Liver (tissue), 9 donors: ENCODE results near the gene RGS3. TPM values are rescaled to one million over a fixed set of nuclear protein-coding genes. Genes with fewer than 3 reads are reported as not detected.

Experiments
- DNase-seq: peaks from one replicate; pipeline ENCODE4 v3.0.0-alpha.2; 2017; ENCODE audit warnings: low spot score
- H3K27ac ChIP-seq, 2 donors: one replicate each; pipeline ENCODE4 v1.7.0; 2013; ENCODE audit warnings: inconsistent platforms in 2 of 2, low read length in 2 of 2, control low read depth in 1 of 2, low read depth in 1 of 2, mild to moderate bottlenecking in 1 of 2
- H3K27me3 ChIP-seq, 4 donors: one replicate each; pipeline versions ENCODE4 v1.6.1 to v1.7.0; 2013; ENCODE audit warnings: low read length in 3 of 4, inconsistent platforms in 1 of 4, mild to moderate bottlenecking in 1 of 4, moderate library complexity in 1 of 4; ENCODE audit not compliant: control insufficient read depth in 4 of 4, insufficient read depth in 4 of 4
- H3K36me3 ChIP-seq, 4 donors: one replicate each; pipeline versions ENCODE4 v1.6.1 to v1.7.0; 2013; ENCODE audit warnings: low read length in 3 of 4, mild to moderate bottlenecking in 3 of 4, low read depth in 1 of 4, moderate library complexity in 1 of 4; ENCODE audit not compliant: control insufficient read depth in 4 of 4, insufficient read depth in 3 of 4
- H3K4me1 ChIP-seq, 4 donors: one replicate each; pipeline versions ENCODE4 v1.6.1 to v1.7.0; 2013; ENCODE audit warnings: low read length in 3 of 4, mild to moderate bottlenecking in 3 of 4, moderate library complexity in 1 of 4; ENCODE audit not compliant: control insufficient read depth in 4 of 4, insufficient read depth in 4 of 4
- H3K4me3 ChIP-seq, 3 donors: one replicate each; pipeline versions ENCODE4 v1.6.1 to v1.7.0; 2013; ENCODE audit warnings: low read length in 3 of 3, control low read depth in 1 of 3, low read depth in 1 of 3, mild to moderate bottlenecking in 1 of 3
- H3K9ac ChIP-seq, 2 donors: one replicate each; pipeline ENCODE4 v1.7.0; 2013; ENCODE audit warnings: low read length in 2 of 2, mild to moderate bottlenecking in 2 of 2, moderate library complexity in 2 of 2, control low read depth in 1 of 2, low read depth in 1 of 2
- H3K9me3 ChIP-seq, 4 donors: one replicate each; pipeline versions ENCODE4 v1.6.1 to v1.7.0; 2013; ENCODE audit warnings: low read length in 3 of 4; ENCODE audit not compliant: control insufficient read depth in 4 of 4
- EGR1 ChIP-seq, 2 donors: IDR thresholded peaks; 2 replicates each; pipeline ENCODE4 v1.6.1; 2016 to 2018; ENCODE audit warnings: antibody characterized with exemption in 2 of 2, low read depth in 2 of 2
- FOXA1 ChIP-seq: IDR thresholded peaks from 2 replicates; pipeline ENCODE4 v1.6.1; 2016; ENCODE audit warnings: antibody characterized with exemption
- FOXA2 ChIP-seq: IDR thresholded peaks from 2 replicates; pipeline ENCODE4 v1.6.1; 2016; ENCODE audit warnings: antibody characterized with exemption
- GABPA ChIP-seq, 2 donors: IDR thresholded peaks in 1 of 2; conservative IDR thresholded peaks in 1 of 2; 2 replicates each; pipeline ENCODE4 v1.6.1; 2016; ENCODE audit warnings: antibody characterized with exemption in 2 of 2, mild to moderate bottlenecking in 1 of 2, moderate library complexity in 1 of 2
- HNF4A ChIP-seq, 2 donors: conservative IDR thresholded peaks; 2 replicates each; pipeline ENCODE4 v1.6.1; 2016; ENCODE audit warnings: antibody characterized with exemption in 2 of 2, mild to moderate bottlenecking in 2 of 2
- HNF4G ChIP-seq: IDR thresholded peaks from 2 replicates; pipeline ENCODE4 v1.6.1; 2016; ENCODE audit warnings: antibody characterized with exemption
- JUND ChIP-seq, 2 donors: IDR thresholded peaks; 2 replicates each; pipeline ENCODE4 v1.6.1; 2016; ENCODE audit warnings: antibody characterized with exemption in 2 of 2
- NR2F2 ChIP-seq: IDR thresholded peaks from 2 replicates; pipeline ENCODE4 v1.6.1; 2016; ENCODE audit warnings: antibody characterized with exemption
- RAD21 ChIP-seq, 2 donors: IDR thresholded peaks; 2 replicates each; pipeline ENCODE4 v1.6.1; 2016; ENCODE audit warnings: antibody characterized with exemption in 2 of 2, mild to moderate bottlenecking in 2 of 2
- RXRA ChIP-seq, 2 donors: IDR thresholded peaks; 2 replicates each; pipeline ENCODE4 v1.6.1; 2017 to 2018; ENCODE audit warnings: antibody characterized with exemption in 2 of 2, mild to moderate bottlenecking in 1 of 2
- TAF1 ChIP-seq: conservative IDR thresholded peaks from 2 replicates; pipeline ENCODE4 v1.6.1; 2016; ENCODE audit warnings: antibody characterized with exemption, mild to moderate bottlenecking
- YY1 ChIP-seq: IDR thresholded peaks from 2 replicates; pipeline ENCODE4 v1.6.1; 2016; ENCODE audit warnings: antibody characterized with exemption, mild to moderate bottlenecking
- WGBS: extraction: QIAGEN DNeasy Blood & Tissue Kit; methylation state at CpG from one replicate; pipeline ENCODE4 v1.1.7; 2013; 5-methylcytosine and 5-hydroxymethylcytosine counted together
- polyA plus RNA-seq, 2 donors: library from polyadenylated mRNA; stranded (reverse) in 1 of 2; unstranded in 1 of 2; fragments of 200-250 nt in 1 of 2; fragments of >200 nt in 1 of 2; fragmentation: Nextera tagmentation in 1 of 2; extraction: Ambion mirVana in 1 of 2; gene quantifications; one replicate each; pipeline versions ENCODE4 v1.2.1 to v1.2.3, GENCODE V29; 2013 to 2015
- total RNA-seq, 2 donors: library from RNA; depleted of rRNA; stranded (reverse); fragments of >200 nt; gene quantifications; one replicate each; pipeline ENCODE4 v1.2.3, GENCODE V29; 2014
- TF ChIP-seq, protein P1 (sequence below): IDR thresholded peaks from 2 replicates; pipeline ENCODE4 v1.6.1; 2016; ENCODE audit warnings: antibody characterized with exemption
- TF ChIP-seq, protein P2 (sequence below): IDR thresholded peaks from 2 replicates; pipeline ENCODE4 v1.6.1; 2016; ENCODE audit warnings: antibody characterized with exemption, mild to moderate bottlenecking
- TF ChIP-seq, protein P3 (sequence below): fragments of 150-350 bp; IDR thresholded peaks from 2 replicates; pipeline ENCODE4 v1.5.1; 2017; ENCODE audit warnings: improper control_type of control experiment, low read depth, low read length; ENCODE audit not compliant: missing input control
- TF ChIP-seq, protein P4 (sequence below): IDR thresholded peaks from 2 replicates; pipeline ENCODE4 v1.6.1; 2016; ENCODE audit warnings: antibody characterized with exemption
- TF ChIP-seq, protein P5 (sequence below): IDR thresholded peaks from 2 replicates; pipeline ENCODE4 v1.6.1; 2016; ENCODE audit warnings: antibody characterized with exemption
- donor health status: healthy.
- donor health status: healthy.
- donor health status: healthy.
- donor health status: healthy.
- donor health status: healthy.

Gene RGS3
- total and polyA plus RNA-seq, 4 donors, result 13.0 to 65.0 (median 28.3) TPM

DNA sequence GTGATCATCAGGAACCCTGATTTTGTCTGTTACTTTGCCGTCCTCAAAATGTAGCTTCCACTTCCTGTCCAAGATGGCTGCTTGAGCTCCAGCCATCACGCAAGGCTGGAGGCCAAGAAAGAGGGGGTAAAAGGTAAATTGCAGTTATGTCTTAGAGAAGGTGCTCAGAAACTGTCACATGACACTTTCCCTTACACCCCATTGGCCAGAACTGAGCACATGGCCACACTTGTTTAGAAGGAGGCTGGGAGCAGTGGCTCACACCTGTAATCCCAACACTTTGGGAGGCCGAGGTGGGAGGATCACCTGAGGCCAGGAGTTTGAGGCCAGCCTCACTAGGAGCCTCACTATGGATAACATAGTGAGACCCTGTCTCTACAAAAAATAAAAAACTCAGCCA, 140.9 kb downstream of the RGS3 start (continued):
- TF ChIP-seq, protein P1, sequence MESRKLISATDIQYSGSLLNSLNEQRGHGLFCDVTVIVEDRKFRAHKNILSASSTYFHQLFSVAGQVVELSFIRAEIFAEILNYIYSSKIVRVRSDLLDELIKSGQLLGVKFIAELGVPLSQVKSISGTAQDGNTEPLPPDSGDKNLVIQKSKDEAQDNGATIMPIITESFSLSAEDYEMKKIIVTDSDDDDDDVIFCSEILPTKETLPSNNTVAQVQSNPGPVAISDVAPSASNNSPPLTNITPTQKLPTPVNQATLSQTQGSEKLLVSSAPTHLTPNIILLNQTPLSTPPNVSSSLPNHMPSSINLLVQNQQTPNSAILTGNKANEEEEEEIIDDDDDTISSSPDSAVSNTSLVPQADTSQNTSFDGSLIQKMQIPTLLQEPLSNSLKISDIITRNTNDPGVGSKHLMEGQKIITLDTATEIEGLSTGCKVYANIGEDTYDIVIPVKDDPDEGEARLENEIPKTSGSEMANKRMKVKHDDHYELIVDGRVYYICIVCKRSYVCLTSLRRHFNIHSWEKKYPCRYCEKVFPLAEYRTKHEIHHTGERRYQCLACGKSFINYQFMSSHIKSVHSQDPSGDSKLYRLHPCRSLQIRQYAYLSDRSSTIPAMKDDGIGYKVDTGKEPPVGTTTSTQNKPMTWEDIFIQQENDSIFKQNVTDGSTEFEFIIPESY, result no peak
- TF ChIP-seq, protein P2, sequence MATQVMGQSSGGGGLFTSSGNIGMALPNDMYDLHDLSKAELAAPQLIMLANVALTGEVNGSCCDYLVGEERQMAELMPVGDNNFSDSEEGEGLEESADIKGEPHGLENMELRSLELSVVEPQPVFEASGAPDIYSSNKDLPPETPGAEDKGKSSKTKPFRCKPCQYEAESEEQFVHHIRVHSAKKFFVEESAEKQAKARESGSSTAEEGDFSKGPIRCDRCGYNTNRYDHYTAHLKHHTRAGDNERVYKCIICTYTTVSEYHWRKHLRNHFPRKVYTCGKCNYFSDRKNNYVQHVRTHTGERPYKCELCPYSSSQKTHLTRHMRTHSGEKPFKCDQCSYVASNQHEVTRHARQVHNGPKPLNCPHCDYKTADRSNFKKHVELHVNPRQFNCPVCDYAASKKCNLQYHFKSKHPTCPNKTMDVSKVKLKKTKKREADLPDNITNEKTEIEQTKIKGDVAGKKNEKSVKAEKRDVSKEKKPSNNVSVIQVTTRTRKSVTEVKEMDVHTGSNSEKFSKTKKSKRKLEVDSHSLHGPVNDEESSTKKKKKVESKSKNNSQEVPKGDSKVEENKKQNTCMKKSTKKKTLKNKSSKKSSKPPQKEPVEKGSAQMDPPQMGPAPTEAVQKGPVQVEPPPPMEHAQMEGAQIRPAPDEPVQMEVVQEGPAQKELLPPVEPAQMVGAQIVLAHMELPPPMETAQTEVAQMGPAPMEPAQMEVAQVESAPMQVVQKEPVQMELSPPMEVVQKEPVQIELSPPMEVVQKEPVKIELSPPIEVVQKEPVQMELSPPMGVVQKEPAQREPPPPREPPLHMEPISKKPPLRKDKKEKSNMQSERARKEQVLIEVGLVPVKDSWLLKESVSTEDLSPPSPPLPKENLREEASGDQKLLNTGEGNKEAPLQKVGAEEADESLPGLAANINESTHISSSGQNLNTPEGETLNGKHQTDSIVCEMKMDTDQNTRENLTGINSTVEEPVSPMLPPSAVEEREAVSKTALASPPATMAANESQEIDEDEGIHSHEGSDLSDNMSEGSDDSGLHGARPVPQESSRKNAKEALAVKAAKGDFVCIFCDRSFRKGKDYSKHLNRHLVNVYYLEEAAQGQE, result no peak
- TF ChIP-seq FOXA1, result no peak

DNA sequence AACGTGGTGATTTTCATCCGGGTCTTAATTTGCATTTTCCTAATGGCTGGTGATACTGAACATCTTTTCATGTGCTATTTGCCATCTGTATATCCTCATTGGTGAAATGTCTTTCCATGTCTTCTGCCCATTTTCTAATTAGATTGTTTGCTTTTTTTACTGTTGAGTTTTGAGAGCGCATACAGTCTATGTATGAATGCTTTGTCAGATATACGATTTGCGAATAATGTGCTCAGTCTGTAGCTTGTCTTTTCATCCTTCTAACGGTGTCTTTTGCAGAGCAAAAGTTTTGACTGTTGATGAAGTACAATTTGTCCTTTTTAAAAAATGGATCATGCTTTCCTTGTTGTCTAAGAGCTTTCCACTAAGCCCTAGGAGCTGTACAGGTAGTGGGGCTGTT, 143.0 kb downstream of the RGS3 start:
- Histone ChIP-seq H3K4me3 (no peak overlapping the region), H3K36me3 (no peaks in the 10 kb centered on the region), H3K4me1 (peaks cover 8 to 43% (median 32%) of the 10 kb centered on the region in 4 donors), H3K27ac (no peak overlapping the region), H3K27me3 (no peaks in the 10 kb centered on the region), H3K9me3 (no peaks in the 10 kb centered on the region), H3K9ac (no peak overlapping the region)
- 95% methylated on average over 6 of the region's 6 CpGs for WGBS
- DNase-seq, result no peak
- no peak for TF ChIP-seq HNF4A (conservative IDR thresholded peaks at IDR 0.05)
- TF ChIP-seq, protein P3, sequence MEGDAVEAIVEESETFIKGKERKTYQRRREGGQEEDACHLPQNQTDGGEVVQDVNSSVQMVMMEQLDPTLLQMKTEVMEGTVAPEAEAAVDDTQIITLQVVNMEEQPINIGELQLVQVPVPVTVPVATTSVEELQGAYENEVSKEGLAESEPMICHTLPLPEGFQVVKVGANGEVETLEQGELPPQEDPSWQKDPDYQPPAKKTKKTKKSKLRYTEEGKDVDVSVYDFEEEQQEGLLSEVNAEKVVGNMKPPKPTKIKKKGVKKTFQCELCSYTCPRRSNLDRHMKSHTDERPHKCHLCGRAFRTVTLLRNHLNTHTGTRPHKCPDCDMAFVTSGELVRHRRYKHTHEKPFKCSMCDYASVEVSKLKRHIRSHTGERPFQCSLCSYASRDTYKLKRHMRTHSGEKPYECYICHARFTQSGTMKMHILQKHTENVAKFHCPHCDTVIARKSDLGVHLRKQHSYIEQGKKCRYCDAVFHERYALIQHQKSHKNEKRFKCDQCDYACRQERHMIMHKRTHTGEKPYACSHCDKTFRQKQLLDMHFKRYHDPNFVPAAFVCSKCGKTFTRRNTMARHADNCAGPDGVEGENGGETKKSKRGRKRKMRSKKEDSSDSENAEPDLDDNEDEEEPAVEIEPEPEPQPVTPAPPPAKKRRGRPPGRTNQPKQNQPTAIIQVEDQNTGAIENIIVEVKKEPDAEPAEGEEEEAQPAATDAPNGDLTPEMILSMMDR, result no peak
- TF ChIP-seq GABPA (IDR thresholded peaks at IDR 0.05 in 1 of 2, conservative IDR thresholded peaks at IDR 0.05 in 1 of 2), result no peak
- TF ChIP-seq, protein P1, result no peak
- no peak for TF ChIP-seq JUND (IDR thresholded peaks at IDR 0.05)
- TF ChIP-seq TAF1, result no peak
- TF ChIP-seq, protein P4, sequence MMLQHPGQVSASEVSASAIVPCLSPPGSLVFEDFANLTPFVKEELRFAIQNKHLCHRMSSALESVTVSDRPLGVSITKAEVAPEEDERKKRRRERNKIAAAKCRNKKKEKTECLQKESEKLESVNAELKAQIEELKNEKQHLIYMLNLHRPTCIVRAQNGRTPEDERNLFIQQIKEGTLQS, result no peak
- no peak for TF ChIP-seq FOXA2
- no peak for TF ChIP-seq RXRA (IDR thresholded peaks at IDR 0.05)
- no peak for TF ChIP-seq FOXA1
- TF ChIP-seq, protein P2, result no peak
- TF ChIP-seq, protein P5, sequence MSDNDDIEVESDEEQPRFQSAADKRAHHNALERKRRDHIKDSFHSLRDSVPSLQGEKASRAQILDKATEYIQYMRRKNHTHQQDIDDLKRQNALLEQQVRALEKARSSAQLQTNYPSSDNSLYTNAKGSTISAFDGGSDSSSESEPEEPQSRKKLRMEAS, result no peak
- TF ChIP-seq NR2F2, result no peak
- no peak for TF ChIP-seq HNF4G
- no peak for TF ChIP-seq RAD21 (IDR thresholded peaks at IDR 0.05)
- TF ChIP-seq YY1, result no peak
- no peak for TF ChIP-seq EGR1 (IDR thresholded peaks at IDR 0.05; ENCODE audit: low read depth in 2 of 2)
